Muscle layer of colon (tissue), 2 donors: ENCODE data around the gene IL37.

Experiments used
- H3K27ac ChIP-seq: one replicate; pipeline ENCODE4 v1.7.0; 2013; ENCODE audit warnings: low read depth, mild to moderate bottlenecking, low read length, moderate library complexity
- H3K27me3 ChIP-seq, 2 donors: one replicate each; pipeline ENCODE4 v1.7.0; 2013; ENCODE audit warnings: low read length in 2 of 2, mild to moderate bottlenecking in 2 of 2; ENCODE audit not compliant: insufficient read depth in 2 of 2, control insufficient read depth in 1 of 2
- H3K36me3 ChIP-seq: one replicate; pipeline ENCODE4 v1.7.0; 2013; ENCODE audit warnings: mild to moderate bottlenecking, low read length; ENCODE audit not compliant: insufficient read depth
- H3K4me1 ChIP-seq: one replicate; pipeline ENCODE4 v1.7.0; 2013; ENCODE audit warnings: mild to moderate bottlenecking, low read length; ENCODE audit not compliant: insufficient read depth
- H3K4me3 ChIP-seq, 2 donors: one replicate each; pipeline ENCODE4 v1.7.0; 2013; ENCODE audit warnings: low read length in 2 of 2, low read depth in 1 of 2, mild to moderate bottlenecking in 1 of 2, moderate library complexity in 1 of 2
- H3K9ac ChIP-seq: one replicate; pipeline ENCODE4 v1.7.0; 2013; ENCODE audit warnings: low read length
- H3K9me3 ChIP-seq: one replicate; pipeline ENCODE4 v1.7.0; 2013; ENCODE audit warnings: mild to moderate bottlenecking, low read length
- donor health status: abdominal sarcoma.
- donor health status: Adenocarcinoma of cecum.

Gene IL37

GRCh38 chr2:112947374-112947773, 36.4 kb downstream of the IL37 start:
- no peaks in the 10 kb centered on the region for H3K9me3 ChIP-seq
- H3K9ac ChIP-seq, result no peak overlapping the region
- H3K36me3 ChIP-seq, result no peaks in the 10 kb centered on the region
- H3K4me1 ChIP-seq, result peaks cover 7% of the 10 kb centered on the region
- no peak overlapping the region for H3K27ac ChIP-seq
- H3K27me3 ChIP-seq, result no peaks in the 10 kb centered on the region
- H3K4me3 ChIP-seq, result no peak overlapping the region

- H3K27me3 ChIP-seq, result no peaks in the 10 kb centered on the region
- peaks cover 7% of the 10 kb centered on the region for H3K4me1 ChIP-seq
- H3K27ac ChIP-seq, result no peak overlapping the region
- H3K9me3 ChIP-seq, result no peaks in the 10 kb centered on the region
- H3K9ac ChIP-seq, result no peak overlapping the region
- H3K36me3 ChIP-seq, result no peaks in the 10 kb centered on the region
- H3K4me3 ChIP-seq, result no peak overlapping the region
Measured at GRCh38 chr2:112949456-112949855, 38.5 kb downstream of the IL37 start.

GRCh38 chr2:112954364-112954763, 43.4 kb downstream of the IL37 start:
- Histone ChIP-seq H3K4me1 (no peaks in the 10 kb centered on the region), H3K27ac (no peak overlapping the region), H3K36me3 (no peaks in the 10 kb centered on the region), H3K9me3 (no peaks in the 10 kb centered on the region), H3K4me3 (no peak overlapping the region), H3K9ac (no peak overlapping the region), H3K27me3 (peaks cover 0 to 5% of the 10 kb centered on the region in 2 donors)

GRCh38 chr2:112957511-112957910, 46.5 kb downstream of the IL37 start:
- Histone ChIP-seq H3K27me3 (peaks cover 0 to 5% of the 10 kb centered on the region in 2 donors), H3K27ac (no peak overlapping the region), H3K4me3 (no peak overlapping the region), H3K36me3 (no peaks in the 10 kb centered on the region), H3K9ac (no peak overlapping the region), H3K4me1 (no peaks in the 10 kb centered on the region), H3K9me3 (no peaks in the 10 kb centered on the region)

- Histone ChIP-seq H3K9me3 (no peaks in the 10 kb centered on the region), H3K27me3 (peaks cover 0 to 5% of the 10 kb centered on the region in 2 donors), H3K36me3 (no peaks in the 10 kb centered on the region), H3K27ac (no peak overlapping the region), H3K4me1 (no peaks in the 10 kb centered on the region), H3K9ac (no peak overlapping the region), H3K4me3 (no peak overlapping the region)
Measured at GRCh38 chr2:112958428-112959108, 47.6 kb downstream of the IL37 start.

- Histone ChIP-seq H3K4me3 (no peak overlapping the region), H3K36me3 (no peaks in the 10 kb centered on the region), H3K9me3 (no peaks in the 10 kb centered on the region), H3K27me3 (peaks cover 0 to 5% of the 10 kb centered on the region in 2 donors), H3K4me1 (no peaks in the 10 kb centered on the region), H3K9ac (no peak overlapping the region), H3K27ac (no peak overlapping the region)
Measured at GRCh38 chr2:112959109-112959812, 48.3 kb downstream of the IL37 start.

- Histone ChIP-seq H3K9ac (no peak overlapping the region), H3K27me3 (peaks cover 0 to 5% of the 10 kb centered on the region in 2 donors), H3K4me3 (no peak overlapping the region), H3K9me3 (no peaks in the 10 kb centered on the region), H3K27ac (no peak overlapping the region), H3K4me1 (no peaks in the 10 kb centered on the region), H3K36me3 (no peaks in the 10 kb centered on the region)
Measured at GRCh38 chr2:112960230-112960825, 49.4 kb downstream of the IL37 start.

GRCh38 chr2:112962308-112963175, 51.6 kb downstream of the IL37 start:
- Histone ChIP-seq H3K4me1 (no peaks in the 10 kb centered on the region), H3K27me3 (peaks cover 0 to 5% of the 10 kb centered on the region in 2 donors), H3K4me3 (no peak overlapping the region), H3K36me3 (no peaks in the 10 kb centered on the region), H3K9ac (no peak overlapping the region), H3K27ac (no peak overlapping the region), H3K9me3 (no peaks in the 10 kb centered on the region)

GRCh38 chr2:112967023-112967422, 56.1 kb downstream of the IL37 start:
- no peaks in the 10 kb centered on the region for H3K27me3 ChIP-seq
- H3K4me1 ChIP-seq, result no peaks in the 10 kb centered on the region
- H3K36me3 ChIP-seq, result no peaks in the 10 kb centered on the region
- H3K9ac ChIP-seq, result no peak overlapping the region
- no peak overlapping the region for H3K27ac ChIP-seq
- H3K9me3 ChIP-seq, result no peaks in the 10 kb centered on the region
- H3K4me3 ChIP-seq, result no peak overlapping the region
